Measurements from ENCODE around the gene SULT1C2.

The SULT1C2 gene

DNA sequence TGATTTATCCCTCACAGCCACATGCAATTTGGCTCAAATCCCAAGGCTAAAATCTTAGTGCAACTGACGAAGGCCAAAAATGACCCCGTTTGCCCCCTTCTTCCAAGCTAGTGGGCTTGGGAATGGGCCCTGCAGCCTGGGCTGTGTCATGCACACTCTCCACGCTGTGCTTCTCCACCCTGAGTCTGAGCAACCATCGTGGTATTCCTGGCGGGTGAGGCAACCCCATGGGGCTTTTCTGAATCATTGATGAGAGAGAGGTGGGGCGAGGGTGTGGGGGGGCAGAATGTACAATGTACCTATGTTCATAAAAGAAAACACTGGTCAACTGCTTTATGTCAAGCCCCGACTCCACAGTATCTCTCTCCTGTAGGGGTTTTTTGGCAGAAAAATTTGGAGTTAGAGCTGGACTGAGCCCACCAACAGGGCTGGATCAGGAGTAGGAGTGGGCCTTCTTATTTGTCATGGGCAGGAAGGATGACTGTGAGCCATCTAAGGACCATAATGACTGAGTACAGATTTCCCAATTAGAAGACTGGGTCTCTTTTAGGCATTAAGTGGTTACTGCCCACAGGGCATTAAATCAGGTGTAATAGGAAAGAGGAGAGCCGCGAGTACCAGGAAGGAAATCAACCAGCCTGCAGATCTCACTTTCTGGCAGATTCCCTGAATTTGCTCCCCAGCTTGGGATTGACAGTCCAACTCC lies 8.9 kb downstream of the SULT1C2 start:
- no peak for DNase-seq (ENCODE audit: low spot score)

GRCh38 chr2:108301558-108301957 lies 12.9 kb downstream of the SULT1C2 start:
- no peak for DNase-seq (ENCODE audit: low spot score)

GRCh38 chr2:108304975-108305374 lies 16.3 kb downstream of the SULT1C2 start:
- DNase-seq (ENCODE audit: low spot score), result peak; percentile 43

GRCh38 chr2:108305901-108306300 lies 17.2 kb downstream of the SULT1C2 start:
- no peak for DNase-seq (ENCODE audit: low spot score)

- no peak for DNase-seq (ENCODE audit: low spot score)
Measured at GRCh38 chr2:108309903-108310302, 21.2 kb downstream of the SULT1C2 start.

DNA sequence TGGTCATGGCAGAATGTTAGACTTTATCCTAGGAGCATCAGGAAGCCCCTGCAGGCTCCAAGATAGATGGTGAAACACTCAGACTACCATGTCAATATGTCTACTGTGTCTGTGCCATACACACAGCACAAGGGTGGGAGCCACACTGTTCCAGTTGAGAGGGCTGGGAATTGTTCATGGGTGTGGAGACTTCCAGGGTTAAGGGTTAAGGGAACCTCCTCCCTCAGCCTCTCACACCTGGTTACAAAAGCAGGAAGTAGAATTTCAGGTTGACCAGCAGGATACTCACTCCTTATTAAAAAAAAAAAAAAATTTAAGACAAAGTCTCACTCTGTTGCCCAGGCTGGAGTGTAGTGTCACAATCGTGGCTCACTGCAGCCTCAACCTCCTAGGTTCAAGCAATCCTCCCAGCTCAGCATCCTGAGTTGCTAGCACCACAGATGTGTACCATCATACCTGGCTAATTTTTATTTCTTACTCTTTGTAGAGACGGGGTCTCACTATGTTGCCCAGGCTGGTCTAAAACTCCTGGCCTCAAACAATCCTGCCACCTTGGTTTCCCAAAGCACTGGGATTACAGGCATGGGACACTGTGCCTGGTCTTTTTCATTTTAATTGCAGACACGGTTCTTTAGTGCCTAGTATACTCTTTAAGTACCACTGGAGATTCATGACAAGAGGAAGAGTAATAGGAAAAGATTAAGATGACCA lies 26.0 kb downstream of the SULT1C2 start:
- DNase-seq (ENCODE audit: low spot score), result no peak

DNA sequence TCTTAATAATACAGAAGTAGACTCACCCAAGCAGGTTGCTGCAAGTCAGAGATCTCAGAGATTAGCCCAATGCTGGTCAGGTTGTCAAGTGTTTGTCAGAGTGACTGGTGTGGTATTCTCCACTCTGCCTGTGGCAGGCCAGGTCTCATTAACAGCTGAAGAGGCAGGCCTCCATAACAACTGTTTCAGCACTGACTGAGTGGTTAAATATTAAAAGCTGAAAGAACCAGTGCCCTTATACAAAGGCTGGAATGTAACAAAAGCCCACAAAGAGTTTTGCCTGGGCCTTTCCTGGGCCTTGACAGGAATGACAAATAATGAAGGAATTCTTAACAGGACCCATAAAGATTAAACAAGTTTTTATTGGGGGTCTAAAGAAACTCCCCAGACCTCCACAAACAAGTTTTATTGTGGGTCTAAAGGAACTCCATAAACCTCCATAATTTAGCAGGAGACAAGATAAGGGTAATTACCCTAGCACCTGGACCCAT lies 26.8 kb downstream of the SULT1C2 start:
- no peak for DNase-seq (ENCODE audit: low spot score)

DNA sequence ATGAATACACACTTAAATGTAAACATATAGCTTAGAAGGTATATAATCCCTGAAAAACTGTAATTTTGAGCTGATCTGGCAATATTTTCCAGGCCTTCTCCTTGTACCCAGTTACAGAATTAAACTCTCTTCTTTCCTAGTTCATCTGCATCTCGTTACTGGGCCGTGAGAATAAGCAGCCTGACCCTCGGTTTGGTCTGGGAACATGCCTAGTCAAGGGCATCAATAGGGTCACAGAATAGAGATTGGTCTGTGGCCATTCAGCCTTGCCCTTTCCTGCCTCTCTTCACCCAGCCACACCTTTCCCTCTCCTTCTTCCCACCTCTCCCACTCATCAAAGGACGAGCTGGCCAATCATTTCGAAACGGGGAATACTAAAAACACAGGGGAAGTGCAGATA lies 27.3 kb downstream of the SULT1C2 start:
- DNase-seq (ENCODE audit: low spot score), result no peak

GRCh38 chr2:108316461-108317258 lies 28.0 kb downstream of the SULT1C2 start:
- no peak for DNase-seq (ENCODE audit: low spot score)

- no peak for DNase-seq (ENCODE audit: low spot score)
Measured at GRCh38 chr2:108320326-108320922, 31.7 kb downstream of the SULT1C2 start.

DNA sequence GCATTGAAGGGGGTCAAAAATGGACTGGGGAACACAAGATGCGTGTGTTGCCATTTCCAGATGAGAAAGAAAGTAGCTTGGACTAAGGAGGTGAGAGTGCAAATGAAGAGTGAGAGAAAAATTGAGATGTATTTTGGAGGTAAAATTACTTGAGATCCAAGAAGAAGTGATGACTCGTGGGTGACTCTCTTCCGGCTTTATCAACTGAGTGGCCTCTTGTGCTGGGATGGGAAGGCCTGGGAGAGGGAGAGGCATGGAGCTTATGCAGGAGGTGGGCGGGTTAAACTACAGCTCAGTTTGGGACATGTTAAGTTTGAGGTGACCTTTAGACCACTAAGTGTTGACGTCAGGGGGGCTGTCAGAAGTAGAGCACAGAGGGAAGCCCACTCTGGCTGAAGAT lies 34.9 kb downstream of the SULT1C2 start:
- DNase-seq (ENCODE audit: low spot score), result no peak

DNA sequence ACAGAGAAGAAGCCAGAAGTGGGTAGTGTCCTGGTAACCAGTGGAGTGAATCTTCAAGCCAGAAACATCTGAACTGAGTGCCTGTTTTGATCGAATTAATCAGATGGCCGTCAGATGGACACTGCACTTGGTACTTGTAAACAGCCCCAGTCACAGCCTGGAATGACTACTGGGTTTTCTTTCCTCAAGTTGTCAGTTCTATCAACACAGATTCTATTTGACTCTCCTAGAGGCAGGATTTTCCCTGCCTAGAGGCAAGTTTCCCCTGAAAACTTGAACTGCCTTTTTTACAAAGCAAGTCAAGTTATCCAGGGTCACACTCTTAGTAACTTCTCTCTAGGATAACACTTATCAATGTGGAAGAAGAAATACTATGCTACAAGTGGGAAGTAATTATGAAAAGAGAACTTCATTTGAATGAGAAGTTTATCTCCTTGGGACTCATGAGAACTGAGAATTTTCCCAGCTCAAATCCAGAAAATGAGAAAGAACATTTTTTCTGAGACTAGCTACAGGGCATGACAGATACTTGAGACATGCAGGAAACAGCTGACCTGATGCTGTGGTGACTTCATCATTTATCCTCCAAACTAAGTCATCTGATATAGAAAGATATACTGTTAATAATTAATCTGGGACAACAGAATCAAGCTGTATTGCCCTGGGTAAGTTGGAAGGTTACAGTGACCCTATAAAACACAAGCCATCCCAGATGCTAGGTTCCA lies 36.0 kb downstream of the SULT1C2 start:
- no peak for DNase-seq (ENCODE audit: low spot score)

DNA sequence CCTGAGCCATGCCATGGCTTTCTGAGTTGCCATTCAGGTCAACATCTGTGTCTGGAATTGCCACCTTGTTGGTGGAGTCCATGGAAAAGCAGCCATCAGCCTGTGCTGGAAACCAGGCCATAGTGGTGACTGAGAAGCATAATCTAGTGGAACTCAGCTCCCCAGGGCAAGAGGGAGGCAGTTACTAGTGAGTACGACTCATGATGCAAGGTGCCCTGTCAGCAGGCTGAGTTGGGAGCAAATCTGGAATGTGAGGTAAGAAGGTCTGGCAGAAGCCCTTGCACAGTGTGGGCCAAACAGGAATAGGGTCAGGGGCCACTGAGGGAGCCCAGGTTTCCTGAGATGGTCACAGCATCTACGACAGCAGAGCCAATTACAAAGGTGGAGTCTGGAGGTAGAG lies 37.1 kb downstream of the SULT1C2 start:
- no peak for DNase-seq (ENCODE audit: low spot score)

- no peak for DNase-seq (ENCODE audit: low spot score)
Measured at GRCh38 chr2:108329771-108330170, 41.1 kb downstream of the SULT1C2 start.

GRCh38 chr2:108330979-108331378 lies 42.3 kb downstream of the SULT1C2 start:
- no peak for DNase-seq (ENCODE audit: low spot score)

DNA sequence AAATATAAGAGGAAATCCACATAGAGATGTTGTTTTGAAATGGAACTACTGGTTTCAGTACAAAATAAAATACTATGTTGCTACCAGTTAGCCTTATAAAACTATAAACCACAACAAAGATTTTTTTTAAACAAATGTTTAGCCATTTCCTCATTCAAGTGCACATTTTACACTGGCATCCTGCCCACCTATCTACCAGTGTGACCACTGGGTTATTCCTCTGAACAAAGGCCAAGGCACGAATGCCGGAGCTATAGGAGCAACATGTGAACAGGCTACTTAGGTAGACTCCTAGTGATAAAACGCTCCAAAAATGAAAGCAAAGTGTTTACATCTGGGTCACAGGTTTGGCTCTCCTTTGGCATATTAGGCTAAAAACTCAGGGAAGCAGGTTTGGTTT lies 57.3 kb downstream of the SULT1C2 start:
- no peak for DNase-seq (ENCODE audit: low spot score)

DNA sequence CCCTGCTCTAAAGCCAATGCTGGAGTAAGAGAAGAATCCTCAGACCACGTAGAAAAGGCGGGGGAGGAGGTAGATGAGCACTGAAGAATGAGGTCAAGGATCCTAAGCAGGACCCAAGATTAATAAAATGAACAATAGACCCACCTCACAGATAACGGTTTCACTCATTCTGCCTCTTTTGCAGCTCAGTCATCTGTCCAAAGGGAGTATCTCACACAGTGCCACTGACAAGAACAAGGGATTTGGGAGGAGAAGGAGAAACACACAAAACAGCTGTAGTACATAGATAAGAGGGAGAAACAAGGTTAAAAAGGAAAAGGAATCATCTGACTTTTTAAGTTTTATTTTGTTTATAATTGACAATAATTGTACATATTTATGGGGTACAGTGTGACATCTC lies 58.1 kb downstream of the SULT1C2 start:
- DNase-seq (ENCODE audit: low spot score), result no peak

DNA sequence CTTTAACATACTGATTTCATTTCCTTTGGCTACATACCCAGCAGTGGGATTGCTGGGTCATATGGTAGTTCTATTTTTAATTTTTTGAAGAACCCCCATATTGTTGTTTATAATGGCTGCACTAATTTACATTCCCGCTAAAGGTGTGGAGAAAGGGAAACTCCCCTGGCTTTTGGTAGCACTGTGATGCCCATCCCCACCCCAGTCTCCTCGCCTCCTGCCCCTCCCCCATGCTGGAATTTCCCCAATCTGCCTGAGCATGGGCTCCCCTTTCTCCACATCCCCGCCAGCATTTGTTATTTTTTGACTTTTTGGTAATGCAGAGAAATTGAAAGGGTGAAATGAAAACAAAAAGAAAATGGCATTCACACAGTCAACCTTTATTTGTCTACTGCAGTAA lies 59.1 kb downstream of the SULT1C2 start:
- no peak for DNase-seq (ENCODE audit: low spot score)

- DNase-seq (ENCODE audit: low spot score), result no peak
Measured at GRCh38 chr2:108348816-108349570, 60.3 kb downstream of the SULT1C2 start.

- no peak for DNase-seq (ENCODE audit: low spot score)
Measured at GRCh38 chr2:108349571-108349928, 60.9 kb downstream of the SULT1C2 start.

GRCh38 chr2:108351889-108352288 lies 63.2 kb downstream of the SULT1C2 start:
- no peak for DNase-seq (ENCODE audit: low spot score)

All from Ammon's horn (tissue), 1 donor.